ENCODE data around the gene NRXN3.

Gene NRXN3

DNA sequence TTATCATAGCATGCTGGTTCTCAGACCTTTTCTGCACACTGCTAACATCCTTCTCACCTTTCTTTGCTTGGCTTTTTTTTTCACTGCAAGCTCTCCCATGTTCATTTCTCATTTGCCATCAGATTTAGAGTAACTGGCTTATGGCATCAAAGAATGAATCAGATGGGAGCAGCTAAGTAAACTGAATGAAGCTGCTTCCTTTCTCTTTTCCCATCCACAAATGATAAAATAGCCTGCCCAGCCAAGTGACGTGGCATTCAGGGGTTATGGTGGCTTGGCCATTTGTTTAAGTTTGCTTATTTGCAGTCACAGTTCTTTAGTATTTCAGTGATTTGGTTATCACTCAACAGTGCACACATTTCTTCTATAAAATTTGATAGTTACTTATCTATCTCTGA, 1332.6 kb downstream of the NRXN3 start:
- DNase-seq: no peak

DNA sequence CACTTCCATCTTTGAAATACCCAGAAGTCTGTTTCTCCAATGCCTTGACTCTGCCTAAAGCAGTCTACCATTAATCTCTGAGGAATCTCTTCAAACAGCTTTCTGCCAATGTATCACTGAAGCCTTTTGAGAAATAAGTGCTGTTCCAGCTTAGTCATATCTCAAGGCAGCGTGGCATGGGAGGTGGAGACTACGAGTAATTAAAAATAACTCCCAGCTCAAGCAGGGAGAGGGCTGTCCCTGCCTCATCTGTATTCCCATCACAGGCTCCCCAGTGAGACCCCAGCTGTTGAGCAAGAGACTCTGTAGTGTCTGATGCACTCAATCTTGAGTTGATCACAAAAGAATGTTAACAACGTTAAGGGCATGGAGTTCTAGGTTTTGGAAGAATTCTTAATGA, 1340.5 kb downstream of the NRXN3 start:
- no peak for DNase-seq
- in situ Hi-C loops (cut with MboI; ENCODE audit: low pct_unique_long_range_greater_than_20kb, low sequenced_read_pairs): no loop called here

More for the DNA sequence above, 1332.6 kb downstream of the NRXN3 start:
- in situ Hi-C loops (cut with MboI; ENCODE audit: low pct_unique_long_range_greater_than_20kb, low sequenced_read_pairs): no loop called here

DNA sequence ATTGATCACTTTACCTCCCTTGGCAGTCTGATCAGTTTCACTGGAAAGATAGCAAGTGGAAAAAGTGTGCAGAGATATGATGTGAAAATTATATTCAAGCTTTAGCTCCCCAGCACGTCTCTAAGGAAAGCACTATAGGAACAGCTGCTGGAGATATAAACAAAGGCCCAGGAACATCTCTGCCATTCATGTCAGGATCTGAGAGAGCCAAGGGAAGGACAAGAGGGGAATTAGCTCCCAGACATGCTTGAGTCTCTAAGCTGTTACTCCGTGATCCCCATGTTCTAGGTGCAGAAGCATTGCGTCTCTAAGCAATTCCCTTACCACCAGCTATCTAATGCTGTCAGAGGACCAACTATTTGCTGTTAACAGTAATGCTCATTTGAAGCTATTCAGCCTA, 1341.0 kb downstream of the NRXN3 start:
- in situ Hi-C loops (cut with MboI; ENCODE audit: low pct_unique_long_range_greater_than_20kb, low sequenced_read_pairs): no loop called here
- no peak for DNase-seq

DNA sequence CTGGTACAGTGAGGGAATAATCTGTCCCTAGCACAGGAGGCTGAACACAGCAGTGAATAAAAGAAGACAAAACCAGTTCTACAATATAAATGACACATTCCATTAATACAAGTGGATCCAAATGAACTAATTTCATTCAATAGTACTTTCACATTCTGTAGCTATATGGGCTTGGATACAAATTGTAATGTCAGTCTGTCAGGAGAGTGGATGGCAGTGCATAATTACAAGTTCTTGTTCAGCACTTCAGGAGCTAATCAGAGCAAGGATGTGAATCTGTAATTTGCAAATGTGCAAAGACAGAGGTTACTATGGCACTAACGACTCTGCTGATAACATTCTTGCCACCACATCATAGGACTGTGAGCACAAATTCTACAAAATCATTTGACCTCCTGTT, 1343.3 kb downstream of the NRXN3 start:
- no peak for DNase-seq
- in situ Hi-C loops (cut with MboI; ENCODE audit: low pct_unique_long_range_greater_than_20kb, low sequenced_read_pairs): no loop called here

- no peak for DNase-seq
- in situ Hi-C loops (cut with MboI; ENCODE audit: low pct_unique_long_range_greater_than_20kb, low sequenced_read_pairs): no loop called here
These were observed 1344.5 kb downstream of the NRXN3 start for GRCh38 chr14:79514700-79515099.

DNA sequence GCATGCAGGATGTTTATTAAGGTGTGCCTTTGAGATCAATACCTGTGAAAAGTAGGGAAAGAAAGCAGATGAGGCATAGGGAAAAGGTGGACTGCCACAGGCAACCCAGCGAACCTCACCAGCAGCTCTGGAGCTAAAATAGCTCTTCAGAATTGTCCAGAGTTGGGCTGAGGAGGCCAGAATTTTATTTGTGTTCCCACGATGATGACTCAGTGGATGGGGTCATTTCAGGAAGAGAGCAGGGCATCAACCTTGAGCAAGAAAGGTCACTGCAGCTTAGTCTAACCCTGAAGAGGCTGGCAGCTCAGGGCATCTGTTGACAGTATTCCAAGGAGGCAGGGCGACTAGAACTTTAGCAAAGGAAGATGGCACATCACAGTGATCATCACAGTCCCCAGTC, 1345.0 kb downstream of the NRXN3 start:
- no peak for DNase-seq
- in situ Hi-C loops (cut with MboI; ENCODE audit: low pct_unique_long_range_greater_than_20kb, low sequenced_read_pairs): no loop called here

- in situ Hi-C loops (cut with MboI; ENCODE audit: low pct_unique_long_range_greater_than_20kb, low sequenced_read_pairs): no loop called here
- DNase-seq: no peak
These were observed 1345.8 kb downstream of the NRXN3 start for GRCh38 chr14:79516009-79516408.

DNA sequence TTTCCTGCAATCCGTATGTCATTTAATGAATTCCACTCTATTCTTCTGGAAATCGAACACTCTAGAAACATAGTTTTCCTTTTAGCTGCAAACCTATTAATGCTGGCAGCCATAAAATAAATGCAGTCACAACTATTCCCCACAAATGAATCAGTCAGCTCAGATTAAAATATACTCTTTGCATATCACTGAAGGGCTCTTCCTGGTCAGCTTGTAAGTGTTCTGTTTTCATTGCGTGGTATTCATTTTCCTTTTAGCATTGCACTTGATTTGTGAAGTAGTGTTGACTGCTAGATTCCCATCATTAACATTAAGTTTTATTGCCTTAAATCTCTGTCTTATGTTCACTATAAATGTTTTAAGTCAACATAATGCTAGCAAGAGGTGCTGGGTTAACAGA, 1355.2 kb downstream of the NRXN3 start:
- DNase-seq: no peak
- in situ Hi-C loops (cut with MboI; ENCODE audit: low pct_unique_long_range_greater_than_20kb, low sequenced_read_pairs): no loop called here

- in situ Hi-C loops (cut with MboI; ENCODE audit: low pct_unique_long_range_greater_than_20kb, low sequenced_read_pairs): no loop called here
These were observed 1358.7 kb downstream of the NRXN3 start for GRCh38 chr14:79528828-79529416.

GRCh38 chr14:79530555-79530954, 1360.4 kb downstream of the NRXN3 start:
- in situ Hi-C loops (cut with MboI; ENCODE audit: low pct_unique_long_range_greater_than_20kb, low sequenced_read_pairs): no loop called here

More at GRCh38 chr14:79528828-79529416, 1358.7 kb downstream of the NRXN3 start:
- DNase-seq: no peak

GRCh38 chr14:79534703-79535353, 1364.7 kb downstream of the NRXN3 start:
- in situ Hi-C loops (cut with MboI; ENCODE audit: low pct_unique_long_range_greater_than_20kb, low sequenced_read_pairs): no loop called here
- DNase-seq: no peak

More at GRCh38 chr14:79530555-79530954, 1360.4 kb downstream of the NRXN3 start:
- no peak for DNase-seq

DNA sequence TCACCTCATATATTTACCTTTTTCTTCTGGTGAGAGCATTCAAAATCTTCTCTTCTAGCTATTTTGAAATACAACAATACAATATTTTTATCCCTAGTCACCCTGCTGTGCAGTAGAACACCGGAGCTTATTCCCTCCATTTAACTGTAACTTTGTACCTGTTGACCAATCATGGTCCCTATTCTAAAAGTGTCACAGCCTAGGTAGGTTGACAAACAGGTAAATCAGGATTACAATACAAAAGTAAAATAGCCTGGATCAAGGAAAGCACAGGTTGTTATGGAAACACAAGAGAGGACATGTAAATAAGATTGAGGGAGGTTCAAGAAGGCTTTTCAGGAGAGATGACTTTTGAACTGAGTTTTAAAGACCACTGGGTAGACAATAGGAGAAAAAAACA, 1370.2 kb downstream of the NRXN3 start:
- no peak for DNase-seq
- in situ Hi-C loops (cut with MboI; ENCODE audit: low pct_unique_long_range_greater_than_20kb, low sequenced_read_pairs): no loop called here

DNA sequence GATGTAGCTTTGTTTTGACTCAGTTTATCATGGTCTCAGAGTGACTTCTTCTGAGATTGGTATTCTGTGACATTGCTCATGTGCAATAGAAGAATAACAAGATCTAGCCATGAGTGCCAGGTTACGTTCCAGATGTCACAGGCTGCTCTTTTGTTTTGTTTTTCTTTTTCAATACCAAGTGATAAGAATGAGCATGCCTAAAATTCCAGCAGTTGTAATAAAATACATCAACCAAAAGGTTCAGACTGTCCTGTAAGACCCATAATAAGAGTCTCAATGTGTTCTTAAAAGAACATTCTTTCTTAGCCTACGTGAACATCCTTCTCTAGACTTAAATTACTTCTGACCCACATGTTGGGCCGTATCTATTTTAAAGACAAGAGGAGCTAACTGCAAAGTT, 1371.9 kb downstream of the NRXN3 start:
- no peak for DNase-seq
- in situ Hi-C loops (cut with MboI; ENCODE audit: low pct_unique_long_range_greater_than_20kb, low sequenced_read_pairs): no loop called here

DNA sequence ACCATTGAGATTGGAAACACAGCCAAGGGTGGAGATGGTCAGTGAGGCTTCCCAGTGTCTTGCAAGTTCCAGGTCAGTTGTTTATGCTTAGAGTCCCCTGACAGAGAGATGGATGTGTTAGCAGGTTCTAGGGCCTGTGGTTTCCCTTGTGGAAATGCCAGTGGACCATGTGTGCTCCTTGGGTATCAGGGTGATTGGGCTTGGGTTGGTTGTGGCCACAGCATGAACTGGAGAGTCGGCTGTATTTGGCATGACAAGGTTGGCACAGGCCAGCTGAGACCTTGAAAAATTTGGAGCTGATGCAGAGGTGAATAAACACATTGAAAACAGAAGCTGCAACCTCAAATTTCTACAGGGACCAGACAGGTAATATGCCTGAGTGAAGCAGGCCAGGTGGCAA, 1373.2 kb downstream of the NRXN3 start:
- DNase-seq: no peak
- in situ Hi-C loops (cut with MboI; ENCODE audit: low pct_unique_long_range_greater_than_20kb, low sequenced_read_pairs): no loop called here

GRCh38 chr14:79543967-79544697, 1374.0 kb downstream of the NRXN3 start:
- DNase-seq: no peak
- in situ Hi-C loops (cut with MboI; ENCODE audit: low pct_unique_long_range_greater_than_20kb, low sequenced_read_pairs): no loop called here

- DNase-seq: no peak
- in situ Hi-C loops (cut with MboI; ENCODE audit: low pct_unique_long_range_greater_than_20kb, low sequenced_read_pairs): no loop called here
These were observed 1374.5 kb downstream of the NRXN3 start for GRCh38 chr14:79544698-79545070.

- in situ Hi-C loops (cut with MboI; ENCODE audit: low pct_unique_long_range_greater_than_20kb, low sequenced_read_pairs): no loop called here
- no peak for DNase-seq
These were observed 1378.7 kb downstream of the NRXN3 start for GRCh38 chr14:79548836-79549235.

DNA sequence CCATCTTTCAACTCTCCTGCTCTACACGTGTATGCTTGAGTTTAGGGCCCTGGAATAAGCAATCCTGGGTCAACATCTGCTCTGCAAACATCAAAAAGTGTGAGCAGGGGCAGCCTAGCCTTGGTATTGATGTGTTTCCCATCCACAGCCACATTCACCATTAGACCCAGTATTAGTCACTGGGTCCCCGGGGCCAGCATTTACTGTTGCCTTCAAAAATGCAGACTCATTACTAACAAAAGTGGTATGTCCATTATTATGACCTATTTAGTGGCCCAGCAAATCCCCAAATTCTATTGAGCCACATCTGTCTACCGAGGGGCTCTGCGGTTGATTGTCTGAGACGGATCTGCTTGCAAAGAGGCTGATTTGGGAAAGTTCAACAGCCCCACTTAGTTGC, 1379.3 kb downstream of the NRXN3 start:
- DNase-seq: no peak
- in situ Hi-C loops (cut with MboI; ENCODE audit: low pct_unique_long_range_greater_than_20kb, low sequenced_read_pairs): no loop called here

DNA sequence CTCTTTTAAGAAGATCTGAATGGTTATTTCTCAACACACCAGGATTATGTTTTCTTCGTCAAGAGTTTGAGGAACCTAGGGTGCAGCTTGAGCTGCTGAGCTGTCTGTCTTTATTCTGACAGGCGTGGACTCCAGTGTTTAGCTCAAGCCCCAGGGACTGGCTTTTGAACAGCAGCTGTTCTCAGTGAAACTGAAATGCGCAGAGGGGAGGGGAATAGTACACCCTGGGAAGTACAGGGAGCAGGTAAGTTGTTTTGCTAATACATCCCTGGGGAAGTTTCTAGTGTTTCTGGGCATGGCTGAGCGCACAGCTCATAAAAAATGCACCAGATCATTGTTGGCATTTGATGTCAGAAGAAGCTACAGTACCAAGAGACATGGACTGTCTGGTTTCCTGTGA, 1381.3 kb downstream of the NRXN3 start:
- DNase-seq: no peak
- in situ Hi-C loops (cut with MboI; ENCODE audit: low pct_unique_long_range_greater_than_20kb, low sequenced_read_pairs): no loop called here

- in situ Hi-C loops (cut with MboI; ENCODE audit: low pct_unique_long_range_greater_than_20kb, low sequenced_read_pairs): no loop called here
- DNase-seq: no peak
These were observed 1382.6 kb downstream of the NRXN3 start for GRCh38 chr14:79552778-79553177.

DNA sequence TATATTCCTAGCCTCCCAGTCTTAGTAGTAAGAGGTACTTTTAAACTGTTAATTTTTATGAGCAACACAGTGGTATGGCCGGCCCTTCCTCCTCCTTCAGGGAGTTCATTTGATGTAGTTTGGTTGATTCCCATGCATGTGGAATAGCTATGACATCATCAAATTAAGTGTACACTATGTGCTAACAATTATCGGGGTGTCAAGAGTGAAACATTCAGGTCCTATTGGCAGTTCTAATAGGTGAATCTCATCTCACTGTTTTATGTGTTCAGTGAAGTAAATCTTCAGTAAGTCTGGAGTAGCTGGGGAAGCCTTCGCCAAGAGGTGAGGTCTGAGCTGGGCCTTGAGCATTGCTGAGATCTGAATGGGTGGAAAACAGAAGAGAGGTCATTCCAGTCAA, 1384.6 kb downstream of the NRXN3 start:
- no peak for DNase-seq
- in situ Hi-C loops (cut with MboI; ENCODE audit: low pct_unique_long_range_greater_than_20kb, low sequenced_read_pairs): no loop called here
